Skin epidermis (tissue), 12 donors: ENCODE results near the gene CPXM2.
"Not testable (repeated sequence)": the region's sequence is repeated elsewhere in the genome, so short reads cannot be mapped to it uniquely, and the experiment has no call there.

Experiments used
- H3K27ac ChIP-seq, 21 experiments: fragments of 200-600 bp; sonication (generic) in 11 of 21; one replicate each; pipeline ENCODE4 v1.5.0; 2020; ENCODE audit warnings: mild to moderate bottlenecking in 3 of 21, inconsistent platforms in 2 of 21, moderate library complexity in 2 of 21
- H3K4me3 ChIP-seq, 7 experiments: fragments of 200-600 bp; sonication (generic) in 2 of 7; one replicate each; pipeline ENCODE4 v1.5.0; 2020; ENCODE audit warnings: inconsistent platforms in 2 of 7, mild to moderate bottlenecking in 2 of 7, moderate library complexity in 1 of 7

The CPXM2 gene

DNA sequence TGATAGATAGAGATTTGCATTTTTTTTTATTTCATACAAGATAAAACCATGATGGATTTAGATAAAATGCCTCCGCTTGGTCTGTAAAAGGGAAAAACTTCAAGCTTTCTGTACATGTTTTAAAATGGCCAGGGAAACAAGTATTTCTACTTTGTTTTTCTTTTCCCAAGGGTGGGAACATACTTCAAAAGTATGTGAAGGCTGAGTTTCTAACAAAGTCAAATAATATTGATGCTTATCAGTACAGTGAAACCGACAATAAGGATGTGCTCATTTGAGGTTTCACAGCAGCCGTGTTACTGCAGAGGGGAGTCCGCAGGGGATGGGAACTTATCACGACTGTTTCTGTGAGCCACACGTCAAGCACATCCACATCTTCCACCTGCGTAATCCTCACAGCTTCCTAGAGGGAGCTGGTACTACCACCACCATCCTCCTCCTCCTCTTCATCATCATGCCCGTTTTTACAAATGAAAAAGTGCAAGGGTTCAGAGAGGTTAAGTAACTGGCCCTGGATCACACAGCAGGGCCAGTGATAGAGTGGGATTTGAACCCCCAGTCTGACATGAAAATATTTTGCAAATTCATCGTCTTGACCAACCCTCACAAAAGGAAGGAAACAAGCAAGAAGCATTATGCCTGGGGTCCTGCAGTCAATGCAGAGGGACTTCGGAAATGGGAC, 131.1 kb downstream of the CPXM2 start:
- Histone ChIP-seq H3K4me3 (no peak overlapping the region), H3K27ac (no peak overlapping the region)

DNA sequence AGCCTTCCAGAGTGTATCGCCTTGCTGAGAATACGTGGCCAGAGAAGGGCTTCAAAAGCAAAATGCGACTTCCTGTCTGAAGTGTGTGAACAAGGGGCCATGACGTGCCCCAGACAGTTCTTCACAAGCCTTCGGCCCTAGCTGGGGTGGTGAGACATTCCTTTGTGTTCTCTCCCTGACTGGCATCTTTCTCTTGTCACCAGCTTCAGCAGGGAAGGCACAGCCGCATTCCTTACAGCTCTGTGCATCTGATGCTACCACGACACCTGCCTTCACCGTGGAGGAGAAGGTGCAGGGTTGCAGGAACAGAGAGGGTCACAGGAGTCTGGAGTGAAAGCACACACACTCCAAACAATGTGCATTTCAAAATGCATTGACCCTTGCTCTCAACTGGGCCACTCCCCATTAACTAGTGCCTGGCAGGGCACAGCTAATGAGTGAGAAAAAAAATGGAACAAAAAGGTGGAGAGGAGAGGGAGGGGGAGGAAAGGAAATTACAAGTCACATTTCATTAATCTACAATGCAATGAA, 132.0 kb downstream of the CPXM2 start:
- H3K27ac ChIP-seq = no peak overlapping the region
- no peak overlapping the region for H3K4me3 ChIP-seq

DNA sequence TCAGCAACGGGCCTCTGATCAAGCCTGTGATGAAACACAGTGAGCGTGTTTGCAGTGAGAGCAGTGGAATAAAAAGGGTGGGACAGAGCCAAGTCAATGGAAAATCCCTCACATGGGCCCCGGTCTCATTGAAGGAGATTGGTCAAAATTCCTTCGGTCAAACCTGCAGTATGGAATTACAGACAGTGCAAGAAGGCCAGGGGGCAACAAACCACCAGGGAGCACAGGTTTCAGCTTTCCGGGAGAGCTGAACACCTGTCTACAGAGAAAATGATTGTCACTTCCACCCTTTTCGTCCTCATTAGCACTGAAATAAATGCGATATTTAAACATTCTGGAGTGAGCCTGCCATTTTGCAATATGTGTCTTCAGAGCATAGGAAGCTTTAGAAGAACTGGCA, 132.6 kb downstream of the CPXM2 start:
- Histone ChIP-seq H3K27ac (no peak overlapping the region), H3K4me3 (no peak overlapping the region)

DNA sequence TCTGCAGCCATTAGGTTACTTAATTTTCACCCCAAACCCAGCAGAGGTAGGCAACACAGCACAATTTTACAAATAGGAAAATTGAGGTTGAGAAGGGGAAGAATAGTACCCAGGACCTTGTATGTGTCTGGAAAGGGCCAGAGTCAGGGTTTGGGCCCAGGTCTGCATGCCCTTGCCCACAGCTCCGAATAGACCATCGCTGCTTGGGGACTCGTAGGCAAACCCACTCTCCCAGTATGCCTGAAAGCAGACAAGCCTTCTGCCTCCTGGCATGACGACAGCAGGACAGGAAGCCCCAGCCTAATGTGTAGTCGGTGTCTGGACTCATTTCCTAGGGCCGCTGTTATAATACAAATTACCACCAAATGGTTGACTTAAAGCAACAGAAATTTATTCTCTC, 133.8 kb downstream of the CPXM2 start:
- Histone ChIP-seq H3K4me3 (no peak overlapping the region), H3K27ac (no peak overlapping the region)

DNA sequence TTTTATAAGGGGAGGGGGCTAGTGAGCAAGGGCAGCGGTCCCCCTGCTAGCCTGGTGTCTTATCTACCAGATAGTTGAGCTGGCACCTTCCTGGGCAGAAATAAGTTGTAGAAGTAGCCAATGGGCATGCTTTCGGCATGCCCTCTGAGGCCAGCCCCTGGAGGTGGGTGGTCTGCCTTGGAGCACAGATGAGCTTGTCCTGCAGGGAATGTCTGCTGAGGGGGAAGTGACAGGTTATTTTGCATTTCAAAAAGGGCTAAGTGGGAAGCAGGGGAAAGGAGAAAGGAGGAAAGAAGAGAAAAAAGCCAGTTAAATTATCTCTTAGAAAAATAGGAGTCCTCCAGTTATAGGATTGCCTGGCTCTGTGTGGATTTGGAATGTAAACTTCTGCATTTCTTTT, 136.5 kb downstream of the CPXM2 start:
- H3K27ac ChIP-seq = no peak overlapping the region
- no peak overlapping the region for H3K4me3 ChIP-seq

DNA sequence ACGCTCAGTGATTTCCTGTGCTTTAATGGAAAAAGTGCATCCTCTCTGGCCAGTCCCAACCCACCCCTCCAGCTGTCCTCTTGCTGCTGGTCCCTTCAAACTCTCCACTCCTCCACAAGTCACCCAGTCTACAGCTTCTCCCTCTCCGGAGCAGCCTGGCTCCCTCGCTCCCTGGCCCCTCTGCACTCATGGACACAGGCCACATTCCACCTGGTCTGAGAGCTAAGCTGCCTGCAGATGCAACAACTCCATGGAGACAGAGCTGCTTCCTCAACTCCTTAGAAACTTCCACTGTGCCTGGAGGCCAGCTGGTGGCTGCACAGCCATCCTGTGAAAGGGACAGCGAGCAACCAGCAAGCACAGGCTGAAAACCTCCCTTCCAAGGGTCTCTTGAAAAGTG, 137.5 kb downstream of the CPXM2 start:
- Histone ChIP-seq H3K4me3 (no peak overlapping the region), H3K27ac (no peak overlapping the region)

DNA sequence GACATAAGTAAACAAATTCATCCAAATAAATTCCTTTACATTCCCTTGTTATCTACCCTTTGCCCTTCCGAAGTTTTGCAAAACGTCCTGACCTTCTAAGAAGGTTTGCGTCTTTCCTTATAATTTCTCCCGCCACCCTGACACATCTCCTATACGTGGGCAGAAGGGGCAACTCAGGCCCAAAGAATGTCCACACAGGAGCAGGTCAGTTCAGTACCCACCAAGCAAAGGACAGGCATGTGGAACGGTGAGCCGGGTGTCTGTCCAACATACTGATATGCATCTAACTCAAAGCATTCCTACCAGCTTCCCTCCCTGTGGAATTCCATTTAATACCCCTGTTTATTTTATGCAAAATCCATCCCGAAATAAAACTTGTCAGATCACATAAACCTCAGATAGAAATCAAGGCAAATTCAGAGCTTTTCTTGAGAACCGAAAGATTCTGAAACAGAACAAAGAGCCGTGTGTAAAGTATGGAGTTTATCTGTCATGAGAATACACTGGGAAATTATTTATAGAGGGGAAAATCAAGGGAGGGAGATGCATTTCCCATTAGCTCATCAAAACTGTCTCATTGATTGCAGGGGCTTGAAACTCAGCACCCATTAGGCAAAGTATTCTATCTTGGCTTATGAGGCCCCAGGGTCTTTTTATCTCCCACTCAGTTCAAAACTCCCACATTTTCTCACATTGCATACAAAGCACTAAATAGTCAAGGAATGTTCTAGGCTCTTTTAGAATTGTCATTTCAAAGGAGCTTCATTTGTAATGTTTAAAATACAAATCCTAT, 140.1 kb downstream of the CPXM2 start:
- Histone ChIP-seq H3K4me3 (no peak overlapping the region), H3K27ac (no peak overlapping the region)

DNA sequence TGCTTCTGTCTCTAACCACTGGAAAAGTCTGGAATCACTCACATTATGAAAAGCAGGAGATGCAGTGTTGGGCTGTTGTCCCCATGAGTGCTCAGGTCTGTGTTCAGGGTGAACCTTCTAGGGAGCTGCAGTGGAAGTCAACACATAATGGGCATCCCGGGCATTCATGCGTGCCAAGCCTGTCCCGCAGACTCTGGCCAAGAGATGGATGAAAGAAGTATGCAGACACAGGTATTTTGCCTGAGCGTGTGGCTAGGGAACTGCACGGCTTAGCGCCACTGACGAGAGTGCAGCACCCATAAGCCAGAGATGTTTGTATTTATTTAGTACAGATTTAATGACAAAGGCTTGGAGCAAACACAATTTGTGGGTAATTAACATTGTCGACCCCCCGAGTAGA, 140.7 kb downstream of the CPXM2 start:
- no peak overlapping the region for H3K27ac ChIP-seq
- no peak overlapping the region for H3K4me3 ChIP-seq

DNA sequence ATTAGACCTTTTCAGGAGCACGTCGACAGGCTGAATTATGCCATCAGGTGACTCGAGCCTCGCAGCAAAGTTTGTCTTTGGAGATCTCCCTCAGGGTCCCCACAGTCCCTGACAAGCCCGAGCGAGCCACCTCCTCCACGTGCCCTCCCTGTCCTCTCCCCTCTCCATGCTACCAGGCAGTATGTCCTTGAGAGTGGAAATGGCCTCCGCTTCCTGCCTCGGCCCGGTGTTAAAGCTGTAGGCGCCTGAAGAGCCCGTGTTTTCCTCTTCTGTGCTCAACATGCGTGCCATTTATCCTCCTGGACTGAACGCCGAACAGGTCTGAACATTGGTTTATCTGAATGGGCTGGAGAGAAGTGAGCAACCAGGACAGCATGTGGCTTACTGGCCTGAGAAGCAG, 142.9 kb downstream of the CPXM2 start:
- Histone ChIP-seq H3K27ac (no peak overlapping the region), H3K4me3 (no peak overlapping the region)

DNA sequence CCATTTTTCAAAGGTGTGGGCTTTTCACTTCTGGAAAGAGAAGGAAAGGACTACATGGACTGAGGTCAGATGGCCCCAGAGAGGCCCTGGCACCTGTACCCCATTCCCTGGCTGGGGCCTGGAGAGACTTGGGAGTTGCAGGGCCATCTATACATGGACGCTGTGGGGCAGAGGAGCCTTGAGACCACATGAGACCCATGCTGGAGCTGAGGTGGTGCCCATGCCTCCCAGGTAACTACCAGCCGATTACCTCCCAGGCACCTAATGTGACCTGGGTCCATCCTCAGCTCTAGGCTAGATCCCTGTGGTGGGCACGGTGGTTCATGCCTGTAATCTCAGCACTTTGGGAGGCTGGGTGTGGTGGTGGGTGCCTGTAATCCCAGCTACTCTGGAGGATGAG, 144.2 kb downstream of the CPXM2 start:
- Histone ChIP-seq H3K27ac (no peak overlapping the region), H3K4me3 (no peak overlapping the region)

DNA sequence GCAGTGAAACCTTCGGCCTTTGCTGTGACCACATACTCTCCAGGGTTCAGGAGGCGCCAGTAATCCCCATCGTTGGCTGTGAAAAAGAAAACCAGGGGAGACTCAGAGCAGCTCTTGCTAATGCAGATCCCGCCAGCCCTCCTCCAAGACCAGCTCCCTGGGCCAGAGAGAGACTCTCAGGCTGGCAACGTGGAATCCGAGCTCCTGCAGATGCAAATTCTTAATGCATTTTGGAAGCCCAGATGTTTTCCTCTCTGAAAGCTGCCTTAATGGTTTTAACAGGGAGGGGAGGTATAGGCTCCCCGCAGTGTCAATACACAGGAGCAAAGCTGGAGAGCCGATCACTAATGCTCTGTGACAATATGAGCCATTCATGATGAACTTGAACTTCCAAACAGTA, 144.7 kb downstream of the CPXM2 start:
- Histone ChIP-seq H3K4me3 (no peak overlapping the region), H3K27ac (no peak overlapping the region)

DNA sequence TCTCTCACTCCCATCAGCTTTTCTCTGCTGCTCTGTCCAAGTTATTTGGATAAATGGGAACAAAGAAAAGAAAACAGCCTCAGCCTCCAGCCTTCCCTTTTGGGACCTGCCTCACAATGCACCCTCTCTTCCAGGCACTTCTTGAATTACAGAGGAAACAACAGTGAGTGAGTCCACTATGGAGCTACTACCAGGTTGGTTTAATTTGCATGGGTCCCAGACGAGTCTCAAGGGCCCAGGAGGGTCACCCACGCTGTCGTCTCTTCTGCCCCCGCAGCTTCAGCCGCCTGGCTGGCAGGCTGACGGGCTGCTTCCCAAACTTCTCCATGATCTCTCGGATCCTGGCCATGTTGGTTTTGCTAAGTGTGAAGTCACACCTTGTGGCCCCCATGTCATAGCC, 145.1 kb downstream of the CPXM2 start:
- Histone ChIP-seq H3K27ac (no peak overlapping the region), H3K4me3 (no peak overlapping the region)

DNA sequence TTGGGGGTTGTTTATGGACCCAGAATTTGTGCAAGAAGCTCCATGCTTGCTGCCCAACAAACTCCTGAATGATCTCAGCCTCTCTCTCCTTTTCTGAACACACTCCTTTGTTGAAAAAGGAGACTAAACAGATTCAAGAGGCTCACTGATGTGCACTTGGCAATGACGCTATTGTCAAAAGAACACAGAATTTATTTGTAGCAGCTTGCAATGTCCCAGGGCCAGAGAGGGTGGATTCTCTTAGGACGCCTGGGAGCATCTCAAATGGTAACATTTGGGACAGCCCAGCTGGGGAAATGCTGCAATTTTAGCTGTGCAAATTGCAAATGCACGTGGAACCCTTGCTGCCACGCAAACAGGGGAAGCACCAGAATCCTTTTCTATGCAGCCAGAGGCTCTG, 145.5 kb downstream of the CPXM2 start:
- no peak overlapping the region for H3K4me3 ChIP-seq
- no peak overlapping the region for H3K27ac ChIP-seq

DNA sequence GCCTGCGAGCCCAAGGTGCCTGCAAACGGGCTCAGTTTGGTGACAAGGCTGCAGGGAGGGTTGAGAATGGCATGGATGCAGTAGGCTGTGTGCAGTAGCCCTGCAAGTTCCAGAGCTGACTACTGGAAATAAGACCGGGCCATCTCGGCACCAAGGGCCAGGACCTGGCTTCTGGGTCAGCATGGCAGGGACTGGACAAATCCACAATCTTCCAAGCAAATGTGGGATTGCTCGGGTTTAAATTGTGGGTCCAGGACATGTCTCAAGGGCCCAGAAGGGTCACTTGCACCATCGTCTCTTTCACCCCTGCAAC, 147.4 kb downstream of the CPXM2 start:
- Histone ChIP-seq H3K4me3 (no peak overlapping the region), H3K27ac (no peak overlapping the region)

DNA sequence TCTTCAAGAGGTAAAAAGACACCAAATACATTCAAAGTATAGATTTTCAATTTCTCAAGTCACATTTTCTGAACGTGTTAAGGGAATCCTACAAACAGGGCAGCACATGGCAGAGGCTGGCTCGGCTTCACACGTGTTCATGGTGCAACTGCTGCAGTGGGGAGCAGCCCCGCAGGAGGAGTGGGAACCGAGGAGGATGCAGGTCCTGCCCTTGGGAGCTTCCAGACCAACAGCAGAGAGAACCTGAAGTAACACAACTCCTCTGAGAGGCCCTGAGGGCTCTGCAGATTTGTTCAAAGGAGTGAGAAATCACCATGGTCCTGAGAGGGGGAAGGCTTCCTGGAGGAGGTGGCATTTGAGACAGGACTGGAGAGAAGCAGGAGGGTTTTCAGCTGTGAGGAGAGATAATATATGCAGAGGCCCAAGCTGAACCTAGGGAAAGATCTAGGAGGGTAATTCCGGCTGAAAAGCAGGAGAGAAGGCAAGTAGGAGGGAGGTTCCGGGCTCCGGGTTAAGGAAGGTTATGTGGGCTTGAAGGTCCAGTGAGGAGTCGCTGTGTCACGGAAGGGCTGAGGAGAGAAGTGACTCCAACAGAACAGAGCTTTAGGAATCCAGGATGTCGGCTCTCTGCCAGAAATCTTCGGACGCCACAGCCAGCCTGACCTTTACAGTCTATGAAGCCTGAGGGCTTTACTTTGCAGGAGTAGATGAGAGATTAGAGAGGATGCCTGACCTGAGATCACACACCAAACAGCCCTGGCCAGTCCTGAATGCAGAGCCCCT, 148.0 kb downstream of the CPXM2 start:
- Histone ChIP-seq H3K27ac (no peak overlapping the region), H3K4me3 (no peak overlapping the region)

DNA sequence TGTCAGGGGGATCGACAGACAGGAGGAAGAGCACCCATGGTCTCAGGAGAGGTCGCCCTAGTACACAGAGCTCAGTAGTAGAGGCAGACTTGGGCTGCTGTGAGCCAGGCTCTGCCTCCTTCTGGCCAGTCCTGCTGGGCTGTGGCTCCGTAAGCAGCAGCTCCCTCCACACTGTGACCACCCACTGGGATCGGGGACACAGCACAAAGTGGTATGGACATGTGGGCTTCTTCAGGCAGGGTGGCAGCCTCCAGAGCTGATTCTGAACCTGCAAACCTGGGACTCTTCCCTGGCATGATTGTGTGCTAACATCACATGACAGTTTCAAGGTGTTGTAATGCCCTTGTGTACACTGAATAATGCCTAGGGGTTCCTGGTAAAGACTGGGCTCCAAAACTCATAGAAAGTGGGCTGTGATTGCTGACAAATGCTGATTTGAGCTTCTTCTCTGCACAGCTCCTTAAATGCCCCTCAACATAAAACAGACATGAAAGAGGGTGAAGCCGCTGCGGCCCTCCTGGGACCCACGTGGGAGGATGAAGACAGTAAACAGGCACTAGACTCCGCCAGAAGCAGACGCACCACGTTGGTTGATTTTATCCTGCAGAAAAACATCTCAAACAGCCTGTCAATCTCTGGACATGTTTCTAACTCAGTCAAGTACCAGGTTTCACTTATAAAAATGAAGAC, 148.7 kb downstream of the CPXM2 start:
- no peak overlapping the region for H3K27ac ChIP-seq
- no peak overlapping the region for H3K4me3 ChIP-seq

DNA sequence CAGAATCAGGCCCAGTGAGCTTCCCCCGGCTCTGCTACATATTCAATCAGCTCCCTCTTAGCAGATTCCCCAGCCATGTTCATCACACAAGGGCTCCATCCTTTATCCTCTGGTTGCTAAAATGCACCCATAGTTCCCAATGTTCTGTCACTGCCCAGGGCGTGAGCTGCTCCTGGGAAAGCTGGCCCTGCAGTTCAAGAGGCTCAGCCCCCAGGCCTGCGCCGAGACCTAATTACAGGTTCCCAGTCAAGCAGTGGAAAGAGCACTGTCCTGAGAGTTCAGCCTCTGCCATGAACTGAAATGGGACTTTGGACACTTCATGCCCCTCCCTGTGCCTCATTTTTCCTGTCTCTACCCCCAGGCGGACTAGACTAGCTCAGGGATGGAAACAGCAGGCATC, 149.9 kb downstream of the CPXM2 start:
- no peak overlapping the region for H3K4me3 ChIP-seq
- no peak overlapping the region for H3K27ac ChIP-seq

DNA sequence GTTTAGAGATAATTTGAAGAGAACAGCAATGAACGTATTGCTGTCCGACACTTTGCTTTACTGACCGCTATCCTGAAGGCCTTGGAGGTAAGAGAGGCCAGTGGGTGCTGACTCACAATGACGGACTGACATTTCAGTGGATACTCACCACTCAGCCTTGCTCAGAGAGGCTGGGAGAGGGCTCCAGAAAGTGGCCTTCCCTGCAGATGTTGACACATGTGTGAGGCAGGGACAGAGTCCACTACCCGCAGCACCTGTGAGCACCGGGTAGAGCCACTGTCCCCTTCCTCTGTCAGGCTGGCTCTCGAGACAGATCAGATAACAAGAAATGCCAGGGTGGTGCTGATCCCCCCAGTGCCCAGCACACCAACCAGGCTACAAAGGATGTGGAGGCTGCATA, 150.5 kb downstream of the CPXM2 start:
- no peak overlapping the region for H3K4me3 ChIP-seq
- H3K27ac ChIP-seq = no peak overlapping the region

DNA sequence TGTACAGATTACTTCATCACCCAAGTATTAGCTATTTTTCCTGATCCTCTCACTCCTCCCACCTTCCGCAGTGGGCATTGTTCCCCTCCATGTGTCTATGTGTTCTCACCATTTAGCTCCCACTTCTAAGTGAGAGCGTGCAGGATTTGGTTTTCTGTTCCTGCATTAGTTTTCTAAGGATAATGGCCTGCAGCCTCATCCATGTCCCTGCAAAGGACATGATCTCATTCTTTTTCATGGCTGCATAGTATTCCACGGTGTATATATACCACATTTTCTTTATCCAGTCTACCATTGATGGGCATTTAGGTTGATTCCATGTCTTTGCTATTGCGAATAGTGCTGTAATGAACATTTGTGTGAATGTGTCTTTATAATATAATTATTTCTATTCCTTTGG, 154.7 kb downstream of the CPXM2 start:
- not testable (repeated sequence) for H3K27ac ChIP-seq, H3K4me3 ChIP-seq

DNA sequence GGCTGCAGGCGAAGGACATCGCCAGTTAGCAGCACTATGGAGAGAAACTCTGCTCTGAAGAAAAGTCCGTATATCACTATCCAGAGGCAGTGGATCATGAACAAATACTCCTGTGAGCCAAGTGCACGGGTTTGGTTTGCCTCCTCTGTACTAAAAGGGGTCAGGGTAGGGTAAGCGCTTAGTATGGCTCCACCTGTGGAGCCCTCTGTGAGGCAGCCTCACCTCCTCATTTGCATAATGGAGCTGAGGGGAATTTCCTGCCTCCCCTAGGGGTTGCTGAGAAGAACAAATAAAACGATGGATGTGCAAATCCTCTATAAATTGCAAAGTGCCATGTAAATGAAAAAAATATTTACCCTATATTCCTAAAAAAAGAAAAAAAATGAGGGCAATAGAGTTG, 162.1 kb downstream of the CPXM2 start:
- H3K4me3 ChIP-seq = no peak overlapping the region
- no peak overlapping the region for H3K27ac ChIP-seq
